Ovary (tissue), 3 donors: Measurements from ENCODE around the gene PHF2.

Source experiments
- CTCF ChIP-seq, 3 donors: fragments of 450-650 bp in 2 of 3; fragments of 200-600 bp in 1 of 3; IDR thresholded peaks; one replicate each; pipeline versions ENCODE4 v1.5.1 to v1.8.0; 2016 to 2022; ENCODE audit warnings: antibody characterized with exemption in 3 of 3, mild to moderate bottlenecking in 1 of 3
- EP300 ChIP-seq: sonication (generic); formaldehyde crosslinking; IDR thresholded peaks from one replicate; pipeline ENCODE4 v1.6.1; 2017; ENCODE audit warnings: antibody characterized with exemption
- donor health status: DM: no; HTN: no; CAD: no.

GRCh38 chr9:93567271-93567959 is 9.0 kb upstream of the PHF2 start:
- TF ChIP-seq CTCF (IDR thresholded peaks at IDR 0.05) (no peak), EP300 (no peak)
